H1 (cell line): ENCODE data around the gene ZNF568. TPM values are rescaled to one million over a fixed set of nuclear protein-coding genes. Genes with fewer than 3 reads are reported as not detected.

Experiments
- MAFK ChIP-seq: IDR thresholded peaks from 2 replicates; pipeline ENCODE4 v1.6.1; 2012; ENCODE audit warnings: low read depth, mild to moderate bottlenecking, improper control_type of control experiment, low read length
- TAF7 ChIP-seq: optimal IDR thresholded peaks from 2 replicates; pipeline ENCODE3; 2011; ENCODE audit warnings: low read depth, mild to moderate bottlenecking, inconsistent platforms, low read length, moderate library complexity, borderline replicate concordance
- polyA plus RNA-seq, 7 experiments: library from polyadenylated mRNA; depleted of rRNA in 3 of 7; stranded (reverse) in 5 of 7; unstranded in 2 of 7; fragments of >200 nt in 5 of 7; fragments of 200-250 nt in 2 of 7; gene quantifications; 1 replicate in 5 of 7; 2 replicates in 1 of 7; 4 replicates in 1 of 7; pipeline versions ENCODE4 v1.2.1 to v1.2.3, GENCODE V29; 2011 to 2013; ENCODE audit warnings: missing spikeins in 2 of 7, mixed read lengths in 2 of 7
- total RNA-seq: library from RNA; stranded (reverse); fragmentation: NEBNext Ultra II Directional; extraction: Animal tissue kit (Norgen Biotek cat#: 25700); gene quantifications from 2 replicates; pipeline ENCODE4 v1.2.1, GENCODE V29; 2021

The ZNF568 gene
- total and polyA plus RNA-seq, 2 of the 8 experiments (the other 6 are each of a cell fraction or from before 2014, with no cell fraction given) = 1.6 to 2.4 TPM

- TF ChIP-seq TAF7 = no peak
- TF ChIP-seq MAFK = no peak
Observed at GRCh38 chr19:36963280-36963679, 47.1 kb downstream of the ZNF568 start (continued).
